ENCODE measurements around the gene KRTAP13-1. TPM values are rescaled to one million over a fixed set of nuclear protein-coding genes. Genes with fewer than 3 reads are reported as not detected.

Gene KRTAP13-1
- total RNA-seq, 1 donor from 2014 or later: not detected

DNA sequence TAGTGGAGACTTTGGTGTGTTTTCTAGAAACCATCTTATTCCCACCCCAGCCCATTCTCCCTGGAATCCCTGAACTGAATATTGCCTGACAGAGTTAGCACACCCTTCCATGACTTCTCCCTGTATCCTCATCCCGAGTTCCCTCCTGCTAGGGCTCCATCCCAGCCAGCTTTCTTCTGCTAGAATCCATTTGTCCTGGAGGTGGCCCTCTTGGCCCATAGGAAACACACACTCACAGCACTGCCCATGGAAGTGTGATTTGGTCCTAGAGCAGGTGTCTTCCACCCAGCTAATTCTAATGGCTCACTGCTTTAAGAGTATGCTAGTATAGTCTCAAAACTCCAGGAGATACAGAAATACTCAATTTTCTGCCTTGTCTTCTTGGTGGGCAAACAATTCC is 48.4 kb downstream of the KRTAP13-1 start:
- intact Hi-C loops (cut with DNase I): loop anchor here (10.0 kb wide), 1 partner anchor 291 kb away; no protein-coding TSS in a partner anchor
- DNase-seq: no peak
- ATAC-seq (ENCODE audit: poor library complexity): no peak

Small RNAs within 50 kb of the gene (microRNA-seq; reads per million reads assigned to microRNA genes)
- gene MIR4327: not detected

Other genes starting within 250 kb of the KRTAP13-1 start
- not detected for gene CLDN17, start 229.2 kb upstream of the KRTAP13-1 start, total RNA-seq
- gene CLDN8, start 179.9 kb upstream of the KRTAP13-1 start, total RNA-seq: not detected
- not detected for gene KRTAP24-1, start 113.1 kb upstream of the KRTAP13-1 start, total RNA-seq
- not detected for gene KRTAP25-1, start 106.5 kb upstream of the KRTAP13-1 start, total RNA-seq
- not detected for gene KRTAP26-1, start 75.7 kb upstream of the KRTAP13-1 start, total RNA-seq
- not detected for gene KRTAP27-1, start 58.3 kb upstream of the KRTAP13-1 start, total RNA-seq
- not detected for gene KRTAP23-1, start 47.4 kb upstream of the KRTAP13-1 start, total RNA-seq
- not detected for gene KRTAP13-2, start 23.8 kb upstream of the KRTAP13-1 start, total RNA-seq
- gene KRTAP13-3, start 29.9 kb downstream of the KRTAP13-1 start, total RNA-seq: not detected
- not detected for gene KRTAP13-4, start 34.2 kb downstream of the KRTAP13-1 start, total RNA-seq
- gene KRTAP15-1, start 44.2 kb downstream of the KRTAP13-1 start, total RNA-seq: not detected
- gene KRTAP19-1, start 84.3 kb downstream of the KRTAP13-1 start, total RNA-seq: not detected
- not detected for gene KRTAP19-2, start 91.4 kb downstream of the KRTAP13-1 start, total RNA-seq
- gene KRTAP19-3, start 96.0 kb downstream of the KRTAP13-1 start, total RNA-seq: not detected
- gene KRTAP19-4, start 101.1 kb downstream of the KRTAP13-1 start, total RNA-seq: not detected
- gene KRTAP19-5, start 106.1 kb downstream of the KRTAP13-1 start, total RNA-seq: not detected
- not detected for gene KRTAP19-6, start 145.8 kb downstream of the KRTAP13-1 start, total RNA-seq
- not detected for gene KRTAP19-7, start 165.3 kb downstream of the KRTAP13-1 start, total RNA-seq
- gene KRTAP22-2, start 194.4 kb downstream of the KRTAP13-1 start, total RNA-seq: not detected
- not detected for gene KRTAP6-3, start 196.4 kb downstream of the KRTAP13-1 start, total RNA-seq
- gene KRTAP6-2, start 202.9 kb downstream of the KRTAP13-1 start, total RNA-seq: not detected
- not detected for gene KRTAP22-1, start 205.1 kb downstream of the KRTAP13-1 start, total RNA-seq
- gene KRTAP6-1, start 217.9 kb downstream of the KRTAP13-1 start, total RNA-seq: not detected
- not detected for gene KRTAP20-1, start 220.4 kb downstream of the KRTAP13-1 start, total RNA-seq
- gene KRTAP20-4, start 224.6 kb downstream of the KRTAP13-1 start, total RNA-seq: not detected
- gene KRTAP20-2, start 239.2 kb downstream of the KRTAP13-1 start, total RNA-seq: not detected
- gene KRTAP20-3, start 246.8 kb downstream of the KRTAP13-1 start, total RNA-seq: not detected

Measured in Right ventricle myocardium superior (tissue), 1 donor.